GM21526 (cell line): ENCODE data around the gene ARNT2.

Experiments
- ATAC-seq: cut with Tn5 transposase; IDR thresholded peaks from one replicate; pipeline ENCODE4 v1.9.1; 2021; ENCODE audit warnings: moderate library complexity; ENCODE audit not compliant: unreplicated experiment, low FRiP score

Gene ARNT2

GRCh38 chr15:80568298-80568697 lies 164.1 kb downstream of the ARNT2 start:
- no peak for ATAC-seq

- ATAC-seq, result no peak
These were observed 164.9 kb downstream of the ARNT2 start for GRCh38 chr15:80568876-80569605.

GRCh38 chr15:80569656-80570055 lies 165.5 kb downstream of the ARNT2 start:
- no peak for ATAC-seq

GRCh38 chr15:80570553-80570952 lies 166.4 kb downstream of the ARNT2 start:
- no peak for ATAC-seq

- no peak for ATAC-seq
These were observed 168.2 kb downstream of the ARNT2 start for GRCh38 chr15:80572337-80572736.

GRCh38 chr15:80573606-80574005 lies 169.4 kb downstream of the ARNT2 start:
- no peak for ATAC-seq

- ATAC-seq, result no peak
These were observed 170.4 kb downstream of the ARNT2 start for GRCh38 chr15:80574590-80574989.

- ATAC-seq, result no peak
These were observed 172.4 kb downstream of the ARNT2 start for GRCh38 chr15:80576519-80577090.

- ATAC-seq, result no peak
These were observed 173.5 kb downstream of the ARNT2 start for GRCh38 chr15:80577552-80578205.

- ATAC-seq, result no peak
These were observed 174.0 kb downstream of the ARNT2 start for GRCh38 chr15:80578206-80578595.

- ATAC-seq, result no peak
These were observed 174.7 kb downstream of the ARNT2 start for GRCh38 chr15:80578871-80579270.

GRCh38 chr15:80579611-80580010 lies 175.4 kb downstream of the ARNT2 start:
- ATAC-seq, result no peak

- ATAC-seq, result no peak
These were observed 175.9 kb downstream of the ARNT2 start for GRCh38 chr15:80580106-80580505.

GRCh38 chr15:80580536-80581260 lies 176.5 kb downstream of the ARNT2 start:
- ATAC-seq, result no peak

GRCh38 chr15:80581976-80582375 lies 177.8 kb downstream of the ARNT2 start:
- no peak for ATAC-seq

- no peak for ATAC-seq
These were observed 178.7 kb downstream of the ARNT2 start for GRCh38 chr15:80582816-80583423.

GRCh38 chr15:80584561-80584964 lies 180.4 kb downstream of the ARNT2 start:
- ATAC-seq, result no peak

GRCh38 chr15:80584973-80585525 lies 180.9 kb downstream of the ARNT2 start:
- ATAC-seq, result no peak

GRCh38 chr15:80585544-80586018 lies 181.4 kb downstream of the ARNT2 start:
- ATAC-seq, result no peak

GRCh38 chr15:80586161-80586560 lies 182.0 kb downstream of the ARNT2 start:
- ATAC-seq, result no peak
